OCI-LY3 (cell line): ENCODE measurements around the gene UMAD1.

Source experiments
- EZH2phosphoT487 ChIP-seq: fragments of 200-600 bp; shearing (Covaris generic); IDR thresholded peaks from 2 replicates; pipeline ENCODE4 v1.6.1; 2018; ENCODE audit warnings: antibody characterized with exemption, mixed run types, low read depth
- TF ChIP-seq, protein P1 (sequence below): fragments of 200-600, 300-600 bp; sonication (generic); IDR thresholded peaks from 2 replicates; pipeline ENCODE4 v1.5.1; 2014; ENCODE audit warnings: antibody characterized with exemption, low read length, low read depth

DNA sequence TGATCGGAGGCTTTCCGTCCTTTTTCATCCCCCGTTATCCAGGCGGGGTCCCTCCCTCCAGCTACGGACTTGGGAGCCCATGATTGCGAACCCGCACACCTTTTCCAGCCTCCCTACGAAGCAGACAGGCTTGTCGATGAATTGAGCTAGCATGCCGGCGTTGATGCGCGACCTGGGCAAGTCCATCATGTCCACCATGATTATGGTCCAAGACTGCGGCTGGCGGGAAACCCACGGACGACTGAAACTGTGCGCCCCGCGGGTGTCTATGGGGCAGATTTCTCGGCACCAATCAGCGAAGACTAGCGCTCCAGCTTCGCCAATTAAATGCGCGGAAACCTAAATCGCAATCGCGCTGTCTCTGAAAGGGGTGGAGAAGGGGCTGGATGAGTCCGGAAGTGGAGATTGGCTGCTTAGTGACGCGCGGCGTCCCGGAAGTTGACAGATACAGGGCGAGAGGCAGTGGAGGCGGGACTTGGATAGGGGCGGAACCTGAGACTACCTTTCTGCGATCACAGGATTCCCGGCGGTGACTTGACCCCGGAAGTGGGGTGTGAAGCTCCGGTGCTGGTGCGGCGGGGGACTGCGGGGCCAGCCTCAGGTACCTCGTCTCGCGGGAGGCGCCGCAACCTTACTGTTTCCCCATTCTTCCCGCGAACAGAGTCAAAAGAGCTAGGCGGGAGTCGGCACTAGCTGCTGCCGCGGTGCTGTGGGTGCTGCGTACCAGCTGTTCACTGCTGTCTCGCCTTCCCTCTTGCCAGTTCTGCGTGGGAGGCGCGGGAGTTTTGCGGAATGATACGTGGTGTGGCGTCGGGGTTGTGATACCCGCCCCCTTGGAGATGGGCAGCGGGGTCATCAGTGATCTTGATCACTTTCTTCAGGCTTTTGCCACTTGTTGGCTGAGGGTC, at the start of gene UMAD1:
- TF ChIP-seq, protein P1, sequence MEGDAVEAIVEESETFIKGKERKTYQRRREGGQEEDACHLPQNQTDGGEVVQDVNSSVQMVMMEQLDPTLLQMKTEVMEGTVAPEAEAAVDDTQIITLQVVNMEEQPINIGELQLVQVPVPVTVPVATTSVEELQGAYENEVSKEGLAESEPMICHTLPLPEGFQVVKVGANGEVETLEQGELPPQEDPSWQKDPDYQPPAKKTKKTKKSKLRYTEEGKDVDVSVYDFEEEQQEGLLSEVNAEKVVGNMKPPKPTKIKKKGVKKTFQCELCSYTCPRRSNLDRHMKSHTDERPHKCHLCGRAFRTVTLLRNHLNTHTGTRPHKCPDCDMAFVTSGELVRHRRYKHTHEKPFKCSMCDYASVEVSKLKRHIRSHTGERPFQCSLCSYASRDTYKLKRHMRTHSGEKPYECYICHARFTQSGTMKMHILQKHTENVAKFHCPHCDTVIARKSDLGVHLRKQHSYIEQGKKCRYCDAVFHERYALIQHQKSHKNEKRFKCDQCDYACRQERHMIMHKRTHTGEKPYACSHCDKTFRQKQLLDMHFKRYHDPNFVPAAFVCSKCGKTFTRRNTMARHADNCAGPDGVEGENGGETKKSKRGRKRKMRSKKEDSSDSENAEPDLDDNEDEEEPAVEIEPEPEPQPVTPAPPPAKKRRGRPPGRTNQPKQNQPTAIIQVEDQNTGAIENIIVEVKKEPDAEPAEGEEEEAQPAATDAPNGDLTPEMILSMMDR, result no peak
- TF ChIP-seq EZH2phosphoT487, result no peak
